GM21528 (cell line): ENCODE data around the gene NRL.

ENCODE experiments used
- ATAC-seq: cut with Tn5 transposase; IDR thresholded peaks from one replicate; pipeline ENCODE4 v1.9.1; 2021; ENCODE audit warnings: mild to moderate bottlenecking, moderate library complexity; ENCODE audit not compliant: unreplicated experiment, low FRiP score

NRL gene

DNA sequence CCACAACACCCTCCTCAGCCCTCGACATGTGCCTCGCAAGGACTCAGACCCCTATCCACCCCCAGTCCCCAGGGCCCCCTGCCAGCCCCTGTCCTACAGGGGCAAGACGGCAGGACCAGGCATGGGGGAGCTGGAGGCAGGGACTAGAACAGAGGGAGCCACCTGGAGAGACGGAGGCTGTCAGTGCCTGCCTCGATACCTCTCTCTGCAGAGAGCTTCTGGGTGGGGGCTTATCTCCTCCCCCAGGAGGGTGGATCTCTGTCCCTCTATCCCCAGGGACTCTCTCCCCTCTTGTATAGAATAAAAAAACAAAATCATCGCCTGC is 45.4 kb downstream of the NRL start:
- ATAC-seq = no peak

DNA sequence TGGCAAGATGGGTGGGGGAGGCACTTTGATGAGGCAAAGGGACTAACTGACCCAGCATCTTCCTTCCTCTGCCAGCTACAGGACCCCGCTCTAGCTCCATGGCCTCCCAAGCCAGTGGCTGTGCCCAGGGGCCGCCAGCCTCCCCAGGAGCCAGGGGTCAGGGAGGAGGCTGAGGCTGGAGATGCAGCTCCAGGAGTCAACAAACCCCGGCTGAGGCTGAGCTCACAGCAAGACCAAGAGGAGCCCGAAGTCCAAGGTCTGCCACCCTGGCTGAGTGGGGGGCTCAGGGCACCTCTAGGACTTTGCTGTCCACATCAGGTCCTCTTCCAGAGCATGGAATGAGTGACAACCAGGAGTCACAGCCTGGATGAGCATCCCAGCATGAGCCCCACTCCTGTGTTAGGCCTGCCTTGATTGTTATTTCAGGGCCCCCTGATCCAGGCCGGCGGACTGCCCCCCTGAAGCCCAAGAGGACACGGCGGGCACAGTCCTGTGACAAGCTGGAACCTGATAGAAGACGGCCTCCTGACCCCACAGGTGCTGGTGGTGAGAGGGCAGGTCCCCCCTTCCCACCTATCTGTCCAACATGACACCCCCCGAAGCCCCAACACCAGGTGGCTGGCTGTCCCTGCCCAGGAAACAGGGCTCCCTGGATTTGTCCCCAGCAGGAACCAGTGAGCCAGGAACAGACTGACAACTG is 45.9 kb downstream of the NRL start:
- no peak for ATAC-seq

DNA sequence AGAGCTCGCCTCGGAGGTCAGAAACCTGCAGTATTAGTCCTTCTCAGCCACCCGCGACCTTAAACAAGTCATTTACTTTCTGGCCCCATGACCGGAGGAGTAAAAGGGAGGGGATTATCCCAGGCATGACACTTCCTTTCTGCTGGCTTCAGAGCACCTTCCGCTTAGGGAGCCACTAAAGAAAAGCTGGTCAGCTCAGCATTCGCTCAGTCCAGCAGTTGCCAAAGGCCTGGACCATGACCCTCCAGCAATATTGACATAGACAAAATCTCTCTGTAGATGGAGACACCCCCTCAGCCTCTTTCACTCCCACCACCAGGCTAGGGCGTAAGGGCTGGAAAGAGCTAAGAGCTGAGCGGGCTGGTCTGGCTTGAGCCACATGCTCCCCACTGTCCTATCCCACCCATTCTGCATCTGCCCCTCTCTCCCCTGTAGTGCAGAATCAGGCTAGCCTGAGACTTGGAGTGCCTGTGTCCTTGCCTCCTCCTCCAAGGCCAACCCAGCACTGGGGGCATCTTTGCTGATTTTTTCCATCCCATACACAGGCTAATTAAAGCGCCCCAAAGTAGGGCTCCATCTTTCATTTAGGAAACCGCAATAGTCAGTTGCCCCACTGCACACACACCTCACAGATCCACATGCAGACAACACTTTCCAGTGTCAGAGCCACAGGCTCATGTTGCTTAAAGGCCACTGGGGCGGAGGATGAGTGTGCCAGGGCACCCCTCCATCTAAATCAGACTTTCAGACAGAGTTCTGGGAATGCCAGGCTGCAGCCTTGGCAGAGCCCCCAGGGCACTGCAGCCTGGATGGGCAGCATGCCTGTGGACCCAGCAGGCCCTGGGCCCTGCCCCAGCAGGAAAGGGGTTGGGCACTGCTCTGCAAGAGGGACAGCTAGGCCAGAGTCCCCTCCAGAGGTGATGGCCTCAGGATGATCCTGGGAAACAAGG is 47.3 kb downstream of the NRL start:
- ATAC-seq = no peak

DNA sequence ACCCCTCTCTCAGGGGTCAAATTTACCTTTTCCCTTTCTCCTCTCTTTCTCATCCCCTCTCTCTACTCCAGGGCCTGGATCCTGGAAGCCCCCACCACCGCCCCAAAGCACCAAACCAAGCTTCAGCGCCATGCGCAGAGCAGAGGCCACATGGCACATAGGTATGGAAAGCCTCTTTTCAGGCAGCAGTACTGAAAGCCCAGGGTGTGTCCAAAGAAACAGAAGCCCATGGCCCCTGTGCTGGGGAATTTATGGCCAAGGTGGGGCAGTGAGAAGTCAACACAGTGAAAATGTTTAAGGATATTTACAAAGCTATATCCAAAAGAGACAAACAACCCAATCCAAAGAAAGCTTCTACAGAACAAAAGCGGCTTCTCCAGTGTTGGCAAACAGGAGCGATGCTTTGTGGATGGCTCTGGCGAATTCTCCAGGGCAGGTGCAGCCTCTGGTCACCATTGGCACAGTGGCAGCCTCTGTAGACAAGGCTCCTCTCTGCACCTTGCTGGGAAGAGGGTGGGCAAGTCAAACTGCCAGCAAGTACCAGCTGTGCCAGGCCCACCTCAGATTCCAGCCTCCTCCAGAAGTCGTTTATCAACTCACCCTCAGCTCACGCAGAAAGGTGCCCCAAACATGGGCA is 48.1 kb downstream of the NRL start:
- ATAC-seq = no peak

DNA sequence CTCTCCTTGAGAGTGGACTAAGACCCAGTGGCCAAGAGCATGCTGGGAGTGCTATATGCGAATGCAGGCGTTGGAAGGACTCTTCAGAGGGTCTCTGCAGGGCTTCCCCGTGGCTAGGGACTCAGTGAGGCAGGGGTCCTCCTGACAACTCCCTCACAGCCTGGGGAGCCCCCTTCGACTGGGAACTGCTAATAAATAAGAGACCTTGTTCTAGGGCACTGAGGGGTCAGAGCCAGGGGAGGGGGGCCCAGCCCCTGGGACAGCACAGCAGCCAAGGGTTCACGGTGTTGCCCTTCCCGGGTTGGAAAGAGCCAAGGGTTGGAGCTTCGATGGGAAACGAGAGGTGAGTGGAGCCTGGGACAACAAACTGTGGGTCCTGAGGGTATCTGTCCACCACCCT is 49.3 kb downstream of the NRL start:
- no peak for ATAC-seq

DNA sequence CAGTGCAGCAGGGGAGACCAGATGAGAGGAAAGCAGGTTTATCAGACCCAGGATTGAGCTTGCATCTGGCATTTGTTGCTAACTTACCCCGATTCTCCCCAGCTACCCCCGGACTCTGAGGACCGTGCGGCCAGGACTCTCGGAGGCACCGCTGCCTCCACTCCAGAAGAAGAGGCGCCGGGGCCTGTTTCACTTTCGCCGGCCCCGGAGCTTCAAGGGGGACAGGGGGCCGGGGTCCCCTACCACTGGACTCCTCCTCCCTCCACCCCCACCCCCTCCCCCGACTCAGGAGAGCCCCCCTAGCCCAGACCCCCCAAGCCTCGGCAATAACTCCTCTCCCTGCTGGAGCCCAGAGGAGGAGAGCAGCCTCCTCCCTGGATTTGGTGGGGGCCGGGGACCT is 49.9 kb downstream of the NRL start:
- no peak for ATAC-seq

DNA sequence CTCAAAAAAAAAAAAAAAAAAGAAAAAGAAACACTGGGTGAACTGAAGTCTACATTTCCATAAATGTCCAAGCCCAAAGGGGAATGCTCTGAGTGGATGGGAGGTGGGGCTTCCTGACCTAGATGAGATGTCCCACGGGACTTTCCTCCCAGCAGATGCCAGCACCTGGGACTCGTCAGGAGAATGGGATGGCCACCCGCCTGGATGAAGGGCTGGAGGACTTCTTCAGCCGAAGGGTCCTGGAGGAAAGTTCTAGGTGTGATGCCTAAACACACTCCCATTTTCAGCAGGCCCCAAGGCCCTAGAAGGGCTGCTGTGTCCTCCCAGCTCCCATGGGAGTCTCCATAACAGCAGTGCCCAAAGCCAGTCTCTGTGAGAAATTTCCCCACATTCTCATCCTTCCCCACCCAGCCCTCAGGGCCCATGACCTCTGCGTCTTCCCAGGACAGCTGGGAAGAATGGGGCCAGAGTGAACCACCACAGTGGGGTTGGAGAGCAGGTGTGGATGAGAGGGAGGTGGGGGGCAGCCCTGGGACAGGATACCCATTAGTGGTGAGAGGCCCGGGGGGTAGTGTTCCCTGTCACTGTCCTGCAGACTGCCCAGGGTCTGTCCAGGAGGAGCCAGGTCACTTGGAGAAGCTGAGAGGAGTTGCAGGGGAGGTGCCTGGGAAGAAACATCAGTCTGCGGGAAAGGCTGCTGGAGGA is 50.5 kb downstream of the NRL start:
- no peak for ATAC-seq

DNA sequence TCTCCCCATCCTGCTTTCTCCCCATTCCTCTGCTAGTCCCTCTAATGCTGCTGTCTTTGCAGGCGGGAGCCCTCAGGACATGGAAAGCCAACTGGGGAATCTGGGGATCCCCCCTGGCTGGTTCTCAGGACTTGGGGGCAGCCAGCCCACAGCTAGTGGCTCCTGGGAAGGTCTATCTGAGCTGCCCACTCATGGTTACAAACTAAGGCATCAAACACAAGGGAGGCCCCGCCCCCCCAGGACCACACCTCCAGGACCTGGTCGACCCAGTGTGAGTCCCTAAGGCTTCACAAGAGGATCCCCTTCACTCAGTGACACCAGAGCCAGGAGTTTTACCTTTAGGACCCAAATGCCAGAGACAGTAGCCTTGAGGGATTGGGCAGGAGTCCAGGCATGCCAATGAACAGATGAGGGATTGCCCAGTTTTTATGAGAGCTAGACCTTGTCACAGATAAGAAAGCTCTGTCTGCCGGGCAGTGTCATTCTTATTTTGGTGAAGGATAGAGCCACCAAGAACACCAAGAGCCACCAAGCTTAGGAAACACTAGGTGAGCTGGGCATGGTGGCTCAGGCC is 51.4 kb downstream of the NRL start:
- ATAC-seq = no peak

DNA sequence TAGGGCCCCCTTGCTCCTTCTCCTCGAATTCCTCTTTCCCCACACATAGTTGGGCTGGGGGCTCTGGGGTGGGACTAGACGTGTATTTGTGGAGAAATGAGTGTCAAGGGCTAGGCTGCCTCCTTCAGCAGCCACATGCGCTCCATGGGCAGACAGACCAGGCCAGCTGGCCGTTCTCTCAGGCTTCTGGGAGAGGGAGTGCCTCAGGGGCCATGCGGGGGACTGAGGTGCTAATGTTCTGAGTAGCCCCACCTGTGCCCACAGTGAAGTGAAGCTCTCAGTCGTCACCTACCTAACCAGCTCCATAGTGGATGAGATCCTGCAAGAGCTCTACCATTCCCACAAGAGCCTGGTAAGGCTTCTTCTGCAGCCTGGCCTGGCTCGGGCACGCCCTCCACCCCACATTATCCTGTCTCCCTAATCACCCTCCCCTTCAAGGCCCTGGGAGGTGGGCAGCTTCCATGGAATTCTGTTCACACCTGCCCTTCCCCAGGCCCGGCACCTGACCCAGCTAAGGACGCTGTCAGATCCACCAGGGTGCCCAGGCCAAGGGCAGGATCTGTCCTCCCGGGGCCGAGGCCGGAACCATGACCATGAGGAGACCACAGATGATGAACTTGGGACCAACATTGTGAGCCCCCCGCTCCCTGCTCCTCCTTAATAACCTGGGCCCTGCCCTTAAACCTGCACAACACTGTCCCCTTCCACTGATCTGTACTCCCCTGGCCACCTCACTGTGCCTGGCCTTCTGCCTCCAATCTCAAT is 52.4 kb downstream of the NRL start:
- no peak for ATAC-seq

DNA sequence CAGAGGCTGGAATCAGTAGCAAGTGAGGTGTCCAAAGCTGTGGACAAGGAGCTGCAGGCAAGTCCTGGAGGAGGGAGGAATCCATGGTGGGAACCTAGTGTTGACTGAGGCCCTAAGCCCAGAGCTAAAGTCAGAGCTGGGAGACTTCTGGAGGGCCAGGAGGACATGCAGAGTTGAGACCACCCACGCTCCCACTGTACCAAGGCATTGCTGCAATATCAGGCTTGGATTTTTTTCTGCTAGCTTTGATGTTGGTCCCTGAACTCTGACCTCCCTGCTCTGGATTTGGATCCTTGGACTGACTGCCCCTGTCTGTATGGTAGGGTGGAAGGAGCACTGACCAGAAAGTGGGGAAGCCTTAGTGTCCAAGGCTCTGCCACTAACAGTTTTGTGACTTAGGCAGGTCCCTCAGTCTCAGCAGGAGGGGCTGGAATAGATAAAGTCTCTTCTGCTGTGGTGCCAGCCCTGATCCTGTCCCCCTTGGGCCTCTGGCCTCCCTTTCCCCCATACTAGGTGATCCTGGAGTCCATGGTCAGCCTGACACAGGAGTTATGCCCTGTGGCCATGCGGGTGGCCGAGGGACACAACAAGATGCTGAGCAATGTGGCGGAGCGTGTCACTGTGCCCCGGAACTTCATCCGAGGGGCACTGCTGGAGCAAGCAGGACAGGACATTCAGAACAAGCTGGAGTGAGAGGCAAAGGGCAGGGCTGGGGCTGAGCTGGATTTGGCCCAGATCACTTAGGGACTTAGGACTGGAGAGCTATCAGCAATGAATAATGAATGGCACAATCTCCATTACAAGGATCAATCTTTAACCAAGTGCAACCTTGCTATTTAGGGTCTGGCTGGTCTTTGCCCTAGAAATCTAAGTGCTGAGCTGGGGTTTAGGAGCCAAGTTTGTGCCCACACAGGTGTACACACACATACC is 53.5 kb downstream of the NRL start:
- no peak for ATAC-seq

DNA sequence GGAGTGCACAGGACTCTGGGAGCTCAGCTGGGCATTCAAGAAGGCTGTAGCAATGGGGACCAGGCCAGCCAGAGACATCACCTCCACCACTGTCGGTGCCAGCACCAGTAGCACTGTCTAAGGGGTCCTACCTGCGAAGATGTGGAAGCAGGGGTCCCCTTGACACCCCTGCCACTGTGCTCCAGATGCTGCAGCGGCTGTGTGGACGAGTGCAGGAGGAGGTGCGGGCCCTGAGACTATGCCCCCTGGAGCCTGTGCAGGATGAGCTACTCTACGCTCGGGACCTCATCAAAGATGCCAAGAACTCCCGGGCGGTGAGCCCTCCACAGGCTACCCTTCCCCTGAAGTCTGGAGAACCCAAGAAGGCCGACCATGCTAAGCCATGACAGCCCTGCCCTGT is 54.3 kb downstream of the NRL start:
- no peak for ATAC-seq

DNA sequence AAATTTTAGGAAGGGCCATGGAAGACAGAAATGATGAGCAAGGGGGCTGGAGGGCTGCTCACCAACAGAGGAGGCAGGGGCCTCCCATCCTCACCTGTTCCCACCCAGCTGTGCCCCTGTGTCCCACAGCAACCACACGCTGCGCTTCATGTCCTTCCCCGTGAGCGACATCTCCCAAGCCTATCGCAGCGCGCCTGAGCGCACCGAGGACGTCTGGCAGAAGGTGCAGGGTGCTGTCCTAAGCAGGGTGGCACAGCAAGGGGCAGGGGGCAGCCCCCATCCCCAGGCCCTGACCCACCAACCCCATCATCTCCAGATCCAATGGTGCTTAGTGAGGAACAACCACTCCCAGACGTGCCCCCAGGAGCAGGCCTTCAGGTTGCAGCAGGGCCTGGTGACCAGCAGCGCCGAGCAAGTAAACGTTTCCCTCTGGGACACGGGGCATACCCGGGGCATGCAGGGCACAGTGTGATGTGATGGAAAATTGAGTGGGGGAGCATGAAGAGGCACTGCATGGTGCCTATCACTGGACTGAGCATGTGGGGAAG is 54.8 kb downstream of the NRL start:
- ATAC-seq = no peak

DNA sequence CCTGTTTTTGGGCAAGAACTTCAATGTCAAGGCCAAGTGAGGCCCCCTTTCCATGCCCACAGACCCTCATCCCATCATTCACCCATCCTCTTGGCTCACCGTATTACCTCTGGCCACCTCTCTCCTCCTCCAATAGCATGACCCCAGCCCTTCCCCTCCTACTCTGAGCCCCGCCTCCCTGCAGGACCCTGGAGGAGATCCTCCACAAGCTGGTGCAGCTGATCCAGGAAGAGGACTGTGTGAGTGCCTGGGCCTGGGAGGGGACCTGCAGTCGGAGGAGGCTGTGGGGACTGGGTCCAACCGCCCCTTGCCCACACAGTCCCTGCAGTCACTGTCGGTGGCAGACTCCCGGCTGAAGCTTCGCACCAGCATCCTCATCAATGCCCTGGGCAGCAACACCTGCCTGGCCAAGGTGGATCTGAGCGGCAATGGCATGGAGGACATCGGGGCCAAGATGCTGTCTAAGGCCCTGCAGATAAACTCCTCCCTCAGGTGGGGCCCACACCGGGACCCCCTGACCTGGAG is 55.7 kb downstream of the NRL start:
- ATAC-seq = no peak

DNA sequence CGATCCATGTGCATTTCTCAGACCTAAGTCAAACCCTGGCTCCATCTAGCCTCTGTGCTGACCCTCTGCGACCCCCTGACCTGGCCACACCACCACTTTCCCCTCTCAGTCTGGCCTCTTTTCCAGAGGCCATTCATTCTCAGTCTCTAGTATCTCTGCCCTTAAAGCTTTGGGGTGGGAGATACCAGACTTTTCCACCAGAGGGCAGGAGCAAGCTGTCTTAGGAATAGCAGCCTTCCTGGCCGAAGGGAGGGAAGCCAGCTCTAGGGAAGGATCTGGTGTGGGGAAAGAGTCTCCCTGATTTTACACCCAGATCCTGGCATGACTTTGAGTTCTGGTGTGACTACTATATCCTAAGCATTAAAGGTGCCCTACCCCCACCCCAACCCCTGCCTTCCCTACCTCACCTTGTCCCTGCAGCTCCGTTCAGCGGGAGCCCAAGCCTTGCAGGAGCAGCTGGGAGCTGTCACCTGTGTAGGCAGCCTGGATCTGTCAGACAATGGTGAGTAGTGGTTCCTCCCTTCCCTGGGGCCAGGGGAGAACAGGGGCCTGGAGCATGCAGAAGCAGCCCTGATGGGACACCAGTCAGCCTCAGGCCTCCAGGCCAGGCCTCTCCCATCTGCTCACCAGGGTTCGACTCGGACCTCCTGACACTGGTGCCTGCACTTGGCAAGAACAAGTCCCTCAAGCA is 56.3 kb downstream of the NRL start:
- ATAC-seq = no peak

DNA sequence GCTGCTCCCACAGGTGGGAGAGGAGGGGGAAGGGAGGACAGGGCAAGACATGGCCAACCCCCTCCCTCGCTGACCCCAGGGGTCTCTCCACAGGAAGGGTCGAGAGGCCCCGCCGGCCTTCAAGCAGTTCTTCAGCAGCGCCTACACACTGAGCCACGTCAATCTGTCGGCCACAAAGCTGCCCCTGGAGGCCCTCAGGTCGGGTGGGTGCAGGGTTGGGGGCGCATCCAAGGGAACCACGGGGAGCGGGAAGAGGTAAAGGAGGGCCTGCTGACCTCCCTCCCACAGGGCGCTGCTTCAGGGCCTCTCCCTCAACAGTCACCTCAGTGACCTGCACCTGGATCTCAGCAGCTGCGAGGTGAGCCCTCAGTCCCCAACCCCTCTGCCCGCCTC is 56.9 kb downstream of the NRL start:
- no peak for ATAC-seq

DNA sequence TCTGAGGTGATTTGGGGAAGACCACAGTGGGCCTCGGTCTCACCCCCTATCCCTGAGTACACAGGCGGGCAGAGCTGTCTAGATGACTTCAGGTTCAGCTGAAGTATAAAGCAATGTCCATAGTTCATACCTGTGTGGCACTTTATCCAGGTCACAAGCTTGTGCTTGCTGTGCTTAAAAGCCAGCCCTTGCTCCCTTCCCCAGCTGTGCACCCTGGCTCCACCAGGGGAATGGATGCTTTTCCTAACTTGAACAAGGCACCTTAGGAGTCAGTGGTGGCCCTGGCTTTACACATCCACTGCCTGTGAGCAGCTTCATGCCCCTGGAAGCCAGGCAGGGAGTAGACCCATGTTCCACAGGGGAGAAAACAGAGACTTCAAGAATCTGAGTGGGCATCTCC is 57.5 kb downstream of the NRL start:
- ATAC-seq = no peak

DNA sequence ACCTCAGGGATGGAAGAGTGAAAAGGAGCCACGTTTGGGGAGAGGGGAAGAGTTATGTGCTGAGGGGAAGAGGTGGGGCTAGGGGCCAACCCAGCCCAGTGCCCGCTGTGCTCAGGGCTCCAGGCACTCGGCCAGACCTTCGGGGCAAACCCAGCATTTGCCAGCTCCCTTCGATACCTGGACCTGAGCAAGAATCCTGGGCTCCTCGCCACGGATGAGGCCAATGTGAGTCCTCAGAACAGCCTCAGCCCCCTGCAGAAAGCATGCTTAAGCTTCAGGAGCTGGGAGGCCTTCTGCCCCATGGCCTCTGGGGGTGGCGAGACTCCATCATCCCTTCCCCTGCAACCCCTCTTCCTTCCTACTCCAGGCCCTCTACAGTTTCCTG is 58.0 kb downstream of the NRL start:
- no peak for ATAC-seq
